ENCODE results near the gene ZSCAN10.
A peak's percentile ranks its signal among the peaks of the same experiment; 100 is the strongest.

Gene ZSCAN10

GRCh38 chr16:3101841-3102470, 2.9 kb upstream of the ZSCAN10 start:
- no peak for DNase-seq

GRCh38 chr16:3101018-3101840, 2.1 kb upstream of the ZSCAN10 start:
- DNase-seq, result no peak

DNA sequence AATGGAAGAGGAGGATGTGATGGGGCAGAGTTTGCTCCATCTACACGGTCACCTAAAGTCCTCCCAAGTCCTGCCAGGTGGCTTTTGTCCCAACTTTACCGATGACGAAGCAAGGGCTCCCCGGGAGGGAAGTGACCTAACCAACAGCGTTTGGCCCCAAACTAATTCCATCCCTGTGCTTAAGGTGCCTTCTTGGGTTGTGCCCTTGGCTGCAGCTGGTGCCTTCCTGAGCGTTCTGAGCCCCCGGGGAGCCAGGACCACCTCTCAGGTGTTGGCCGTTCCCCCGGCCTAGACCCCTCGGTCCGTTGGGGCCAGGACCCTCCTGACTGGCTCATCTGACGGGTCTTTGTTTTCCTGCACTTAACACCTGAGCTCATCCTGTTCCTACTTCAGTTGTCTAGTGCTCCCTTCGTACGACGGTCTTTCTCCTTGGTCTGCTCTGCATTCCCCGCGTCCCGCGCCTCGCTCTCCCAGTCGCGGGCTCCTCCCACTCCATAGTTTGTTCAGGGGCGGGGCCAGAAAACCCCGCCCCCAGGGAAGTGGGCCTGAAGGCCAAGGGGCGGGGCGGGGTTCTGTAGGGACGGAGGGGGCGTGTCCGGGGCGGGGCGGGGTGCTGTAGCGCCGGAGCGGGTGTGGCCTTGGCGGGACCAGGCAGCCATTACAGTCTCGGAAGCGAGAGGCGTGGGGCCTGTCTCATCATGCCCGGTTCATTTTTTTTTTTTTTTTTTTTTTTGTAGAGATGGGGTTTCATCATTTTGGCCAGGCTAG, 822 bp upstream of the ZSCAN10 start:
- peak; percentile 64 for DNase-seq

DNA sequence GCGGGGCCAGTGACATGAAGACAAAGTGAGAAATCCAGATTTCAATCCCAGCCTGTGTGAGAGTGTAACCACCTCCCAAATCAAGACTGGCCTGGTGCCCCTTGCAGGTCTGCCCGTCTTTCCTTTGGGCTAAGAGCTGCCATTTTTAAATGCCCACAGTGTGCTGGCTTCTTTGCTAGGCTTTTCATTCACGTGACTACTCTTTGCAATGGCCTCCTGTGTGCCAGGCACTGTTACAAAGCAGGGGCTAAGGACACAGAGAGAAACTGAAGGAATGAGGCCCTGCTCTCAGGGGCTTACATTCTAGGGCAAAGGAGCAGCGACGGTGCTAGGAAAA, 269 bp upstream of the ZSCAN10 start:
- DNase-seq, result no peak

DNA sequence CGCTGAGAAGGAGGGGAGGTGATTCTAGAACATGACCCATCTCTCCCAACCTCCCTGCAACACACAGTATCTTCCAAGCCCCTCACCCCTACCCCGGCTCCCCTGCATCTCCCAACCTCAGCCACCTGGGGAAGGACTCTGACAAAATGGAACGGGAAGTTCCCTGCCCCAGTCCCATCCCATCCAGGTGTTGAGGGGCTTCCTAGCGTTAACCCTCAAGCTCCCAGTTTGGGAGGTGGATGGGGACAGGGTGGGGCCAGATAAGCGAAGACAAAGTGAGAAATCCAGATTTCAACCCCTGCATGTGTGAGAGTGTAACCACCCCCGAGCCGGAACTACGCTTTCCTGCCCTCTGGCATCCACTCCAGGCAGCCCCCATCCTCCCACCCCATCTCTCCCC, 1.8 kb downstream of the ZSCAN10 start:
- no peak for DNase-seq

DNA sequence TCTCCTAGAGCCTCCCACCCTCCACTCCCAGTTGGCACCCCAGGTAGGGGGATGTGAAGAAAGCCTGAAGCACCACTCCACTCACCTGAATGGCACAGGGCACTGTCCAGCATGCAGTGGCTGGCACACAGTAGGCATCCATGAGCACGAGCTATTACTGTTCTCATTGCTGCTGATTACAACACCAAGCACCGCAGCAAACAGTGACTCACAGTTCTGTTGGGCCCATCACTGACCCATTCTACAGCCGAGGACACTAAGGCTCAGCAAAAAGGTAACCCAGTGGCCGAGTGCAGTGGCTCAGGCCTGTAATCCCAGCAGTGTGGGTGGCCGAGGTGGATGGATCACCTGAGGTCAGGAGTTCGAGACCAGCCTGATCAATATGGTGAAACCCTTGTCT, 2.7 kb downstream of the ZSCAN10 start:
- no peak for DNase-seq

DNA sequence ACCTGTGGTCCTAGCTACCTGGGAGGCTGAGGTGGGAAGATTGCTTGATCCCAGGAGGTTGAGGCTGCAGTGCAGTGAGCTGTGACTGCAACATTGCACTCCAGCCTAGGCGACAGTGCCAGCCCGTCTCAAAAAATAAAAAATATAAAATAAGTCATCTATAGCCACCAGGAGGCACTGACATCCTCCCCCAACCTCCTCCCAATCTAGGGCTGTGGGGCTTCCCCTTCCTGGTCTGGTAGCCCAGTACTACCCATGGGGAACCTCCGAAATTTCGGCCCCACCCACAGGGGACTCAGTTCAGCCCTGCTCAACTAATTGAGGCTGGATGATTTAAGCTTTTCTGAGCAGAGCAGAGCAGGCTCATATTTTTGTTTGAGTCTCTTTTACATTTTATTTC, 3.2 kb downstream of the ZSCAN10 start:
- DNase-seq, result no peak

DNA sequence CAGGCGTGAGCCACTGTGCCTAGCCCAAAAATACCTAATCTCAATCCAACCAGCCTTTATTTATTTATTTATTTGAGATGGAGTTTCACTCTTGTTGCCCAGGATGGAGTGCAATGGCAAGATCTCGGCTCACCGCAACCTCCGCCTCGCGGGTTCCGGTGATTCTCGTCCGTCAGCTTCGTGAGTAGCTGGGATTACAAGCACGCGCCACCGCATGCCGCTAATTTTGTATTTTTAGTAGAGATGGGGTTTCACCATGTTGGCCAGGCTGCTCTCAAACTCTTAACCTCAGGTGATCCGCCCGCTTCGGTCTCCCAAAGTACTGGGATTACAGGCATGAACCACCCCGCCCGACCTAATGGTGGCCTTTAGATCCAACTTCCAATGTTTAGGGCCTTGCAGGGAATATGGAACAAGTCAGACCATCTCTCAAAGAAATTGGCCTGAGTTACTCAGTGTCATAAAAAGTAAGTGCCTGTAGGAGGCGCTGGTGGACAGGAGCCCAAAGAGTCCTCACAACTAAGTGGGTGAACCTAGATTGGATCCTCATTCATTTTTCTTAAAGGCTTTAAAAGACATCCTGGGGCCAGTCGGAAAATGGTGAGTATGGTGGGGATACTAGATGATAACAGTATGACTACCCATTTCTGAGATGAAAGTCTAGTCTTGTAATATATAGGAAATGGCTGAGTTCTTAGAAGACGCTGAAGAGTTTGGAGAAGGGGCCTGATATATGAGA, 4.6 kb downstream of the ZSCAN10 start:
- no peak for DNase-seq

- no peak for DNase-seq
Observed at GRCh38 chr16:3092501-3092941, 6.6 kb downstream of the ZSCAN10 start.

DNA sequence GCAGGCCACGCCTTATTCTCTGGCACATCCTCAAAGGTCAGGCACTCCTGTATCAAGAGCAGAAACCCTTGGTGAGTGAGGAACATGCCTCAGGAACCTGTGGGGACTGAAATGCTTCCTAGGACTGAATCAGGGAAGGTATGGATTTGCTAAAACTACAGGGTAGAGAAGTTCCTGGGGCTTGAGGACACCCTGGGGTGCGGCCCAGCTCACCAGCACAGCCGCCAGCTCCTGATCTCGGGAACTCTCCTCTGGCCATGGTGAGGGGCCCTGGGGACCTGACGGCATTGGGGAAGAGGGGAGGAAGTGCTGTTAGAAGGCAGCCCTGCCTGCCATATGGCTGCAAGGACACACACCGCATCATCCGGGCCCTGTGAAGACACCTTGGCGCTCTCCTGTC, 7.5 kb downstream of the ZSCAN10 start:
- DNase-seq, result no peak

DNA sequence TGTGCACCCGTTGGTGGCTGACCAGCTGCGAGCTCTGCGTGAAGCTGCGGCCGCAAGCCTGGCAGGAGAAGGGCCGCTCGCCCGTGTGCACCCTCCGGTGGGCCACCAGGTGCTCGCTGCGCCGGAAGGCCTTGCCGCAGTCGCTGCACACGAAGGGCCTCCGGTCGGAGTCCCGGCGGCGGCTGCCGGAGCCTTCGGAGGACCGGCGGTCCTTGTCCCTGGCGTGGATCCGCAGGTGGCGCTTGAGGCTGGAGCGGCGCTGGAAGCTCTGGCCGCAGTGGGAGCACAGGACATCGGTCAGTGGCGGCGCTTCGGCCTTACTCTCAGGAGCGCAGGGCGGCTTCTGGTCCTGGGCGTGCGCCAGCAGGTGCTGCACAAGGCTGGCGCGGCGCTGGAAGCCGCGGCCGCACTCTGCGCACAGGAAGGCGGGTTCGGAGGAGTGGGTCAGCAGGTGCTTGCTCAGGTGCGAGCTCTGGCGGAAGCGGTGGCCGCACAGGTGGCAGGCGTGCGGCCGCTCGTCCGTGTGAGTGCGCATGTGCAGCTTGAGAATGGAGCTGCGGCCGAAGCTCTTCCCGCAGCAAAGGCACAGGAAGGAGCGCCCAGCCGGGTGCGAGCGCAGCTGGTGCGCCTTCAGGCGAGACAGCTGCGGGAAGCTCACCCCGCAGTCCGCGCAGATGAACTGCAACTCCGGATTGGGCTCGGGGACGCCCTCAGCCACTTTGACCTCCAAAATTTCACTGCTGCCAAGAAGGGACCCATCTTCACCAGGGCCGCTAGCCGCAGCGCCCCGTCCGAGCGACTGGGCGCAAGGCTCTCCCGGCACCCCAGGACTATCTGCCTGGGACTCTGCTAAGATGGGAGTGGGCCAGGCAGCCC, 9.1 kb downstream of the ZSCAN10 start:
- DNase-seq, result no peak

- DNase-seq, result no peak
Observed at GRCh38 chr16:3088925-3089716, 10.0 kb downstream of the ZSCAN10 start.

DNA sequence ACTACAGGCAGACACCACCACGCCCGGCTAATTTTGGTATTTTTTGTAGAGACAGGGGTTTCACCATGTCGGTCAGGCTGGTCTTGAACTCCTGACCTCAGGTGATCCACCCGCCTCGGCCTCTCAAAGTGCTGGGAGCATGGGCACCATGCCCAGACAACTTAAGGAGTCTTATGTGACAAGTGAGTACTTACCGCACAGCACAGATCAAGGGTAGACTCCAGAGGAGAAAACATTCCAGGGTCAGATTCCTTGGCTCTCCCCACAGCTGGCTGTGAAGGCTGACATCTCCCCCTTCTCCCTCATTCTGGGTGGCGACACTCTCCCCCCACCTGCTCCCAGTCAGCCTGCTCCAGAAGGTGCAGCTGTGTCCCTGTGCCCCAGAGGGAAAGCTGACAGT, 10.6 kb downstream of the ZSCAN10 start:
- no peak for DNase-seq

GRCh38 chr16:3087243-3088235, 11.6 kb downstream of the ZSCAN10 start:
- no peak for DNase-seq

- no peak for DNase-seq
Observed at GRCh38 chr16:3086596-3087242, 12.4 kb downstream of the ZSCAN10 start.

- no peak for DNase-seq
Observed at GRCh38 chr16:3085868-3086595, 13.1 kb downstream of the ZSCAN10 start.

DNA sequence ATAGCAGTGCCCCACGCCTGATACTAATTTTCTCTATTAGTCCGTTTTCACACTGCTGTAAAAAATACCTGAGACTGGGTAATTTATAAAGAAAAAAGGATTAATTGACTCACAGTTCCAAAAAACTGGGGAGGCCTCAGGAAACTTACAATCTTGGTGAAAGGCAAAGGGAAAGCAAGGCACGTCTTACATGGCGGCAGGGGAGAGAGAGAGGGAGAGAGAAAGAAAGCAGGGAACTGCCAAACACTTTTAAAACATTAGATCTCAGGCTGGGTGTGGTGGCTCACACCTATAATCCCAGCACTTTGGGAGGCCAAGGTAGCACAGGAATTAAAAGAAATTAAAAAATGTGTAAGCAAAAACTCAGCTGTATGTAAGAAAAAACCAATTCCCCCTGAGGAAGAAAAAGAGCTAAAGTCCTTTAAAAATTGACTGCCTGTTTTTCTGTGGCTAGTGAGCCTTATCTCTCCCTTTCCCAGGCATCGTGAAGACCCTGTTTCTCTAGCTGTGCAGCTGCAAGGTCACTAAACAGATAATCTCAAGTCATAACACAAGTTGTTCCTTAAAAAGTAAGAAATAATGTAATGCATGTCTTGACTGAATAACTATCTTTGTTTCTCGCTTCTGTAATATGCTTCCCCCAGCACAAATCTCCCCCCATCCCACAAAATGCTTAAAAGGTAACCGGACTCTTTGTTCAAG, 14.0 kb downstream of the ZSCAN10 start:
- no peak for DNase-seq

GRCh38 chr16:3084491-3084890, 14.6 kb downstream of the ZSCAN10 start:
- DNase-seq, result no peak

All from NCI-H1105 (cell line).